ENCODE measurements around the gene KLF9. TPM values are rescaled to one million over a fixed set of nuclear protein-coding genes. Genes with fewer than 3 reads are reported as not detected.

Gene KLF9
- total and polyA plus RNA-seq, 9 of the 15 experiments (the other 6 are each of a cell fraction or from before 2014, with no cell fraction given) = 3.3 to 11.9 (median 6.9) TPM

GRCh38 chr9:70411930-70412831, 2.3 kb downstream of the KLF9 start (continued):
- TF ChIP-seq SRF (CRISPR knock-in tag; IDR thresholded peaks at IDR 0.05) (peak in 1 of 2 experiments; percentile 25; a peak in 1 of 4 replicates), ZNF79 (CRISPR knock-in tag; IDR thresholded peaks at IDR 0.05; ENCODE audit: low read depth) (no peak), POLR2H (tag; IDR thresholded peaks at IDR 0.05; ENCODE audit: low read depth) (peak; percentile 49; the same call in 1 of the 2 replicates), ZNF384 (IDR thresholded peaks at IDR 0.05; ENCODE audit: low read depth, low read length) (peak; percentile 98), SIRT6 (IDR thresholded peaks at IDR 0.05; ENCODE audit: low read depth, low read length) (no peak), CBFA2T3 (IDR thresholded peaks at IDR 0.05) (no peak), MNT (conservative IDR thresholded peaks at IDR 0.05) (peak; percentile 55 to 69; a peak in 2 of 4 replicates), SAFB2 (IDR thresholded peaks at IDR 0.05; ENCODE audit: borderline replicate concordance, low read depth, low read length, severe bottlenecking) (no peak), ATF1 (CRISPR knock-in tag; IDR thresholded peaks at IDR 0.05) (no peak), ATF1 (tag; IDR thresholded peaks at IDR 0.05) (no peak), TAF9B (IDR thresholded peaks at IDR 0.05; ENCODE audit: partially characterized antibody) (peak; percentile 43), HLTF (IDR thresholded peaks at IDR 0.05) (no peak), MEF2A (IDR thresholded peaks at IDR 0.05; ENCODE audit: control insufficient read depth, low read depth, low read length) (no peak), ZNF347 (CRISPR knock-in tag; IDR thresholded peaks at IDR 0.05; ENCODE audit: low read depth) (no peak), PKNOX1 (IDR thresholded peaks at IDR 0.05) (no peak)
- TF ChIP-seq, protein P1, sequence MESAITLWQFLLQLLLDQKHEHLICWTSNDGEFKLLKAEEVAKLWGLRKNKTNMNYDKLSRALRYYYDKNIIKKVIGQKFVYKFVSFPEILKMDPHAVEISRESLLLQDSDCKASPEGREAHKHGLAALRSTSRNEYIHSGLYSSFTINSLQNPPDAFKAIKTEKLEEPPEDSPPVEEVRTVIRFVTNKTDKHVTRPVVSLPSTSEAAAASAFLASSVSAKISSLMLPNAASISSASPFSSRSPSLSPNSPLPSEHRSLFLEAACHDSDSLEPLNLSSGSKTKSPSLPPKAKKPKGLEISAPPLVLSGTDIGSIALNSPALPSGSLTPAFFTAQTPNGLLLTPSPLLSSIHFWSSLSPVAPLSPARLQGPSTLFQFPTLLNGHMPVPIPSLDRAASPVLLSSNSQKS (CRISPR knock-in tag; IDR thresholded peaks at IDR 0.05) = no peak
- TF ChIP-seq, protein P2, sequence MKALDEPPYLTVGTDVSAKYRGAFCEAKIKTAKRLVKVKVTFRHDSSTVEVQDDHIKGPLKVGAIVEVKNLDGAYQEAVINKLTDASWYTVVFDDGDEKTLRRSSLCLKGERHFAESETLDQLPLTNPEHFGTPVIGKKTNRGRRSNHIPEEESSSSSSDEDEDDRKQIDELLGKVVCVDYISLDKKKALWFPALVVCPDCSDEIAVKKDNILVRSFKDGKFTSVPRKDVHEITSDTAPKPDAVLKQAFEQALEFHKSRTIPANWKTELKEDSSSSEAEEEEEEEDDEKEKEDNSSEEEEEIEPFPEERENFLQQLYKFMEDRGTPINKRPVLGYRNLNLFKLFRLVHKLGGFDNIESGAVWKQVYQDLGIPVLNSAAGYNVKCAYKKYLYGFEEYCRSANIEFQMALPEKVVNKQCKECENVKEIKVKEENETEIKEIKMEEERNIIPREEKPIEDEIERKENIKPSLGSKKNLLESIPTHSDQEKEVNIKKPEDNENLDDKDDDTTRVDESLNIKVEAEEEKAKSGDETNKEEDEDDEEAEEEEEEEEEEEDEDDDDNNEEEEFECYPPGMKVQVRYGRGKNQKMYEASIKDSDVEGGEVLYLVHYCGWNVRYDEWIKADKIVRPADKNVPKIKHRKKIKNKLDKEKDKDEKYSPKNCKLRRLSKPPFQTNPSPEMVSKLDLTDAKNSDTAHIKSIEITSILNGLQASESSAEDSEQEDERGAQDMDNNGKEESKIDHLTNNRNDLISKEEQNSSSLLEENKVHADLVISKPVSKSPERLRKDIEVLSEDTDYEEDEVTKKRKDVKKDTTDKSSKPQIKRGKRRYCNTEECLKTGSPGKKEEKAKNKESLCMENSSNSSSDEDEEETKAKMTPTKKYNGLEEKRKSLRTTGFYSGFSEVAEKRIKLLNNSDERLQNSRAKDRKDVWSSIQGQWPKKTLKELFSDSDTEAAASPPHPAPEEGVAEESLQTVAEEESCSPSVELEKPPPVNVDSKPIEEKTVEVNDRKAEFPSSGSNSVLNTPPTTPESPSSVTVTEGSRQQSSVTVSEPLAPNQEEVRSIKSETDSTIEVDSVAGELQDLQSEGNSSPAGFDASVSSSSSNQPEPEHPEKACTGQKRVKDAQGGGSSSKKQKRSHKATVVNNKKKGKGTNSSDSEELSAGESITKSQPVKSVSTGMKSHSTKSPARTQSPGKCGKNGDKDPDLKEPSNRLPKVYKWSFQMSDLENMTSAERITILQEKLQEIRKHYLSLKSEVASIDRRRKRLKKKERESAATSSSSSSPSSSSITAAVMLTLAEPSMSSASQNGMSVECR (CRISPR knock-in tag; IDR thresholded peaks at IDR 0.05) = no peak
- TF ChIP-seq, protein P3, sequence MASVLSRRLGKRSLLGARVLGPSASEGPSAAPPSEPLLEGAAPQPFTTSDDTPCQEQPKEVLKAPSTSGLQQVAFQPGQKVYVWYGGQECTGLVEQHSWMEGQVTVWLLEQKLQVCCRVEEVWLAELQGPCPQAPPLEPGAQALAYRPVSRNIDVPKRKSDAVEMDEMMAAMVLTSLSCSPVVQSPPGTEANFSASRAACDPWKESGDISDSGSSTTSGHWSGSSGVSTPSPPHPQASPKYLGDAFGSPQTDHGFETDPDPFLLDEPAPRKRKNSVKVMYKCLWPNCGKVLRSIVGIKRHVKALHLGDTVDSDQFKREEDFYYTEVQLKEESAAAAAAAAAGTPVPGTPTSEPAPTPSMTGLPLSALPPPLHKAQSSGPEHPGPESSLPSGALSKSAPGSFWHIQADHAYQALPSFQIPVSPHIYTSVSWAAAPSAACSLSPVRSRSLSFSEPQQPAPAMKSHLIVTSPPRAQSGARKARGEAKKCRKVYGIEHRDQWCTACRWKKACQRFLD (CRISPR knock-in tag; IDR thresholded peaks at IDR 0.05) = peak; percentile 55; the same call in 1 of the 2 replicates
